Gastrocnemius medialis (tissue), 4 donors: ENCODE data around the gene FNDC11.

Experiments used
- POLR2A ChIP-seq, 2 donors: fragments of 450-650 bp; IDR thresholded peaks; one replicate each; pipeline ENCODE4 v1.6.1; 2017; ENCODE audit warnings: antibody characterized with exemption in 2 of 2, mild to moderate bottlenecking in 2 of 2, moderate library complexity in 2 of 2
- TF ChIP-seq, protein P1 (sequence below), 5 experiments: fragments of 450-650 bp in 3 of 5; fragments of 200-600 bp in 2 of 5; sonication (generic) in 2 of 5; IDR thresholded peaks in 4 of 5; conservative IDR thresholded peaks in 1 of 5; 1 replicate in 4 of 5; 2 replicates in 1 of 5; pipeline ENCODE4 v1.5.1; 2016 to 2019; ENCODE audit warnings: antibody characterized with exemption in 5 of 5, mild to moderate bottlenecking in 3 of 5, moderate library complexity in 3 of 5

DNA sequence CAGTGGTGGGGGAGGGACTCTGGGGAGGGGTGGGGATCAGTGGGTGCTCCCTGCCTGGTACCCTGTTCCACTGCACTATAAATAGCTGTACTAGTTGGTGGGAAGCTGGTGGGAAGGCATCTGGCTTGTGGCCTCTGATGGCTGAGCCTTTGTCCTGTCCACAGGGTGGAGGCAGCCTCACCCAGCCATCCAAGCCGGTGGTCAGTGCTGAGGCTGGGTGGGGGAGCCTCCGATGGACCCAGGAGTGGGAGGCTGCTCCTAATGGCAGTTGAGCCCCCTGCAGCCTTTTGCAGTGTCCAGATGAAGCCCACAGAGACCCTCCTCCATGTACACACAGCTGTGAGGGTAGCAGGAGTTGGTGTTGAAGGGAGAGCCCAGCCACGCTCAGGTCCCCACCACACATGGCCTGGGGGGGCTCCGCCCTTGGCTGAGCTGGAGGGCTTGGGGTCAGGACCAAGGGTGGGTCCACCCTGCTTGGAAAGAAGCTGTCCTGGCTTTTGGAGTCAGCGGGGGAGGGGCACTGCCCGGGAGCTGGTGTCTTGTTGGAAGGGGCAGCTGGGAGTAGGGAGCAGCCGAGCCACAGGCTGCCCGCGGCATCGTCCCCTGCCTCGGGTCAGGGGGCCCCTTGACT is 30.9 kb upstream of the FNDC11 start:
- TF ChIP-seq, protein P1, sequence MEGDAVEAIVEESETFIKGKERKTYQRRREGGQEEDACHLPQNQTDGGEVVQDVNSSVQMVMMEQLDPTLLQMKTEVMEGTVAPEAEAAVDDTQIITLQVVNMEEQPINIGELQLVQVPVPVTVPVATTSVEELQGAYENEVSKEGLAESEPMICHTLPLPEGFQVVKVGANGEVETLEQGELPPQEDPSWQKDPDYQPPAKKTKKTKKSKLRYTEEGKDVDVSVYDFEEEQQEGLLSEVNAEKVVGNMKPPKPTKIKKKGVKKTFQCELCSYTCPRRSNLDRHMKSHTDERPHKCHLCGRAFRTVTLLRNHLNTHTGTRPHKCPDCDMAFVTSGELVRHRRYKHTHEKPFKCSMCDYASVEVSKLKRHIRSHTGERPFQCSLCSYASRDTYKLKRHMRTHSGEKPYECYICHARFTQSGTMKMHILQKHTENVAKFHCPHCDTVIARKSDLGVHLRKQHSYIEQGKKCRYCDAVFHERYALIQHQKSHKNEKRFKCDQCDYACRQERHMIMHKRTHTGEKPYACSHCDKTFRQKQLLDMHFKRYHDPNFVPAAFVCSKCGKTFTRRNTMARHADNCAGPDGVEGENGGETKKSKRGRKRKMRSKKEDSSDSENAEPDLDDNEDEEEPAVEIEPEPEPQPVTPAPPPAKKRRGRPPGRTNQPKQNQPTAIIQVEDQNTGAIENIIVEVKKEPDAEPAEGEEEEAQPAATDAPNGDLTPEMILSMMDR (IDR thresholded peaks at IDR 0.05 in 4 of 5, conservative IDR thresholded peaks at IDR 0.05 in 1 of 5) = no peak
- no peak for TF ChIP-seq POLR2A (IDR thresholded peaks at IDR 0.05)
